GM10248 (cell line): ENCODE measurements around the gene ARF4.

Experiments
- CTCF ChIA-PET: fragments of 300-600 bp; sonication (Branson Sonifier 250); formaldehyde crosslinking; extraction: SDS; loops from one replicate; lab custom pipeline; 2021; ENCODE audit warnings: antibody characterized with exemption; lab: Yijun Ruan, JAX
- POLR2A ChIA-PET: fragments of 350-650 bp; sonication (Branson Sonifier 250); formaldehyde crosslinking; extraction: SDS; loops from one replicate; lab custom pipeline; 2020; ENCODE audit warnings: antibody characterized with exemption; lab: Yijun Ruan, JAX
- DNase-seq: peaks from one replicate; pipeline ENCODE4 v3.0.0; 2012; ENCODE audit errors: extremely low spot score
- TF ChIP-seq, protein P1 (sequence below): IDR thresholded peaks from 2 replicates; pipeline ENCODE4 v1.5.1; 2012; ENCODE audit warnings: mild to moderate bottlenecking, low read depth; ENCODE audit errors: extremely low read depth, missing control alignments, control extremely low read depth

Gene ARF4

GRCh38 chr3:57598765-57599360 is 1.7 kb upstream of the ARF4 start:
- CTCF ChIA-PET, result interaction anchor here (1.3 kb wide), 1 partner anchor 18 kb away, joined by 4 read pairs; no protein-coding TSS in a partner anchor
- POLR2A ChIA-PET, result interaction anchor here (0.6 to 1.0 kb wide), 4 partner anchors 18 to 400 kb away, joined by 3 to 4 read pairs (median 3); partner anchors contain the start of gene PDE12
- TF ChIP-seq, protein P1, sequence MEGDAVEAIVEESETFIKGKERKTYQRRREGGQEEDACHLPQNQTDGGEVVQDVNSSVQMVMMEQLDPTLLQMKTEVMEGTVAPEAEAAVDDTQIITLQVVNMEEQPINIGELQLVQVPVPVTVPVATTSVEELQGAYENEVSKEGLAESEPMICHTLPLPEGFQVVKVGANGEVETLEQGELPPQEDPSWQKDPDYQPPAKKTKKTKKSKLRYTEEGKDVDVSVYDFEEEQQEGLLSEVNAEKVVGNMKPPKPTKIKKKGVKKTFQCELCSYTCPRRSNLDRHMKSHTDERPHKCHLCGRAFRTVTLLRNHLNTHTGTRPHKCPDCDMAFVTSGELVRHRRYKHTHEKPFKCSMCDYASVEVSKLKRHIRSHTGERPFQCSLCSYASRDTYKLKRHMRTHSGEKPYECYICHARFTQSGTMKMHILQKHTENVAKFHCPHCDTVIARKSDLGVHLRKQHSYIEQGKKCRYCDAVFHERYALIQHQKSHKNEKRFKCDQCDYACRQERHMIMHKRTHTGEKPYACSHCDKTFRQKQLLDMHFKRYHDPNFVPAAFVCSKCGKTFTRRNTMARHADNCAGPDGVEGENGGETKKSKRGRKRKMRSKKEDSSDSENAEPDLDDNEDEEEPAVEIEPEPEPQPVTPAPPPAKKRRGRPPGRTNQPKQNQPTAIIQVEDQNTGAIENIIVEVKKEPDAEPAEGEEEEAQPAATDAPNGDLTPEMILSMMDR, result no peak
- DNase-seq, result no peak

DNA sequence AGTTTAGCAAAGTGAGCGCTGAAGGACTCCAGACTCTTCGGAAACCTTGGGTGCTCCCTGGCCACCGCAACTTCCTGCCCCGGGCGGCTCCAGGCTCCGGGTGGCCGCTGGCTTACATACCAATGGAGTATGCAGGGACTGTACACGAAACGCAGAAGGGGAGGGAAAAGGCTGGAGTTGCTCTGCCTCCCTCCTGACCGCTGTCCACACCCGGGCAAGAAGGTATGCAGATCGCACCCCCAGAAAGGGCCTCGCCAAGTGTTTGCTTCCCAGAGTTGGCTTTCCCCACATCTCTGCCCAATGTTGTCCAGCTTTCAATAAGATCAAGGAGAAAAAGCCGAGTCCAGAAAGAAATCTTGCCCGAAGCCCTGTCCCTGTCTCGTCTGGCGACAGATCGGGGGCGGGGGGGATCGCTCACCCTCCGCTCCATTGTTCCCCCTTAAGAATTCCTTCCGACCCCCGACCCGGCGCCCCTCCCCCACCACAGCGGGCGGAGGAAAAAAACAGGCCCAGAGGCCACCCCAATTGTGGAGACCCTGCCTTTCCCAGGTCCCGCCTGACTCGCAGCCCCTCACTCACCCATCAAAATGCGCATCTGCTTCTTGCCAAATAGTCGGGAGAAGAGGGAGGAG is 533 bp downstream of the ARF4 start:
- TF ChIP-seq, protein P1, result no peak

DNA sequence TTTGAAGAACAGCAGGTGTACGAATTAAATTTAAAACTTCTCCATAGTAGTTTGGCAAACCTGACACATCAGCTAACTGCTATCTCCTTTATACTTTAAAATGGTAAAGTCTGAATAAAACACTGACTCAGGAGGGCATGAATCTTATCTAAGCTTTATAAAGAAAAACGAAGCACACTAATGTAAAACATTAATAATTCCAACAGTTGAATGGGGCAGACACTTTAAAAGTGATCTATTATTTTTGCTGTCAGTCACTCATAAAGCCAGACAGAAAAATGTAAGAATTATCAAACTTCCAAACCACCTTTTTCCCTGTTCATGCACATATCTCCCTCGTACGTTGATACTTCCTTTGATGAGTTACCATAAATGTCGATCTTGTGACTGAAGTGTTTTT is 2.6 kb downstream of the ARF4 start:
- TF ChIP-seq, protein P1, result no peak
- POLR2A ChIA-PET, result interaction anchor here (0.7 to 1.3 kb wide), 3 partner anchors 38 to 892 kb away, joined by 4 read pairs; partner anchors contain the start of gene PDE12
- no peak for DNase-seq
- CTCF ChIA-PET, result interaction anchor here (0.9 kb wide), 1 partner anchor 14 kb away, joined by 3 read pairs; no protein-coding TSS in a partner anchor

More for the DNA sequence above, 533 bp downstream of the ARF4 start:
- DNase-seq, result peak; percentile 27
- CTCF ChIA-PET, result interaction anchor here (1.3 to 1.9 kb wide), 3 partner anchors 11 to 39 kb away, joined by 3 to 4 read pairs (median 3); no protein-coding TSS in a partner anchor
- POLR2A ChIA-PET, result interaction anchor here (0.7 to 2.5 kb wide), 8 partner anchors 7 to 179 kb away, joined by 3 to 17 read pairs (median 6); partner anchors contain the start of genes DENND6A, PDE12 and SLMAP

DNA sequence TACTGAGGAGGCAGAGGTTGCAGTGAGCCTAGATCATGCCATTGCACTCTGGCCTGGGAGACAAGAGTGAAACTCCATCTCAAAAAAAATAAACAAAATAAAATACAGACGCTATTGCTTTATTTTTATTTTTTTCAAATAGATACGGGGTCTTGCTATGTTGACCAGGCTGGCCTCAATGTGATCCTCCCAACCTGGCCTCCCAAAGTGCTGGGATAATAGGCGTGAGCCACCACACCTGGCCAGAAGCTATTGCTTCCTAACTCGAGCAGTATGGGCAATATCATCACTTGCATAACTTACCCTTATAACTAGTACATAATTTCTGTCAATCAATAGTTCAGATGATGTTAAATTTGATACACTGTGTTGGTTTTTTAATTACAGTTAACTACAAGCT is 3.0 kb downstream of the ARF4 start:
- TF ChIP-seq, protein P1, result no peak
- ChIA-PET CTCF (interaction anchor here (0.9 kb wide), 1 partner anchor 13 kb away, joined by 3 read pairs; no protein-coding TSS in a partner anchor), POLR2A (interaction anchor here (0.7 to 1.3 kb wide), 3 partner anchors 38 to 893 kb away, joined by 4 read pairs; partner anchors contain the start of gene PDE12)
- no peak for DNase-seq

- TF ChIP-seq, protein P1, result no peak
- ChIA-PET CTCF (interaction anchor here (0.8 to 0.9 kb wide), 2 partner anchors 16 to 22 kb away, joined by 3 read pairs; no protein-coding TSS in a partner anchor), POLR2A (interaction anchor here (0.9 to 1.1 kb wide), 2 partner anchors 12 to 37 kb away, joined by 4 to 5 read pairs; partner anchors contain the start of gene PDE12)
- no peak for DNase-seq
Observed at GRCh38 chr3:57592306-57592705, 4.8 kb downstream of the ARF4 start.

GRCh38 chr3:57587905-57588304 is 9.2 kb downstream of the ARF4 start:
- DNase-seq, result no peak
- ChIA-PET POLR2A (no interaction called here), CTCF (no interaction called here)
- TF ChIP-seq, protein P1, result no peak
